HepG2 (cell line): Measurements from ENCODE around the gene UBE2O. TPM values are rescaled to one million over a fixed set of nuclear protein-coding genes. Genes with fewer than 3 reads are reported as not detected.

Experiments used
- FOXM1 ChIP-seq: sonication (generic); formaldehyde crosslinking; IDR thresholded peaks from 2 replicates; pipeline ENCODE4 v1.5.0; 2020; ENCODE audit warnings: missing genetic modification reagents
- MTF2 ChIP-seq: sonication (generic); formaldehyde crosslinking; IDR thresholded peaks from 2 replicates; pipeline ENCODE4 v1.5.0; 2020; ENCODE audit warnings: missing genetic modification reagents, borderline replicate concordance
- MYNN ChIP-seq: sonication (generic); formaldehyde crosslinking; IDR thresholded peaks from 2 replicates; pipeline ENCODE4 v1.4.0; 2020; ENCODE audit warnings: mild to moderate bottlenecking, low read depth, missing genetic modification reagents
- NFE2L1 ChIP-seq: sonication (generic); formaldehyde crosslinking; IDR thresholded peaks from 2 replicates; pipeline ENCODE4 v1.4.0; 2020; ENCODE audit warnings: missing genetic modification reagents, mild to moderate bottlenecking, borderline replicate concordance
- PRDM10 ChIP-seq: sonication (generic); formaldehyde crosslinking; IDR thresholded peaks from 2 replicates; pipeline ENCODE4 v1.4.0; 2020; ENCODE audit warnings: low read depth, missing genetic modification reagents
- SUZ12 ChIP-seq: fragments of 150-350 bp; IDR thresholded peaks from 2 replicates; pipeline ENCODE4 v1.6.1; 2014; ENCODE audit warnings: low read depth, low read length
- TAF1 ChIP-seq: sonication (generic); formaldehyde crosslinking; IDR thresholded peaks from 2 replicates; pipeline ENCODE4 v1.4.0; 2020; ENCODE audit warnings: missing genetic modification reagents
- ZBTB8A ChIP-seq: sonication (generic); formaldehyde crosslinking; IDR thresholded peaks from 2 replicates; pipeline ENCODE4 v1.4.0; 2020; ENCODE audit warnings: mild to moderate bottlenecking, low read depth, missing genetic modification reagents, borderline replicate concordance
- ZC3H13 ChIP-seq: sonication (generic); formaldehyde crosslinking; IDR thresholded peaks from 2 replicates; pipeline ENCODE4 v1.8.1; 2023; ENCODE audit warnings: mild to moderate bottlenecking, missing genetic modification reagents, moderate library complexity
- ZNF12 ChIP-seq: sonication (generic); formaldehyde crosslinking; IDR thresholded peaks from 2 replicates; pipeline ENCODE4 v1.5.0; 2020; ENCODE audit warnings: missing genetic modification reagents
- ZNF256 ChIP-seq: sonication (generic); formaldehyde crosslinking; conservative IDR thresholded peaks from 2 replicates; pipeline ENCODE4 v1.4.0; 2020; ENCODE audit warnings: missing genetic modification reagents
- ZNF383 ChIP-seq: sonication (generic); formaldehyde crosslinking; IDR thresholded peaks from 2 replicates; pipeline ENCODE4 v1.4.0; 2020; ENCODE audit warnings: missing genetic modification reagents, mild to moderate bottlenecking, borderline replicate concordance
- ZNF441 ChIP-seq: sonication (generic); formaldehyde crosslinking; IDR thresholded peaks from 2 replicates; pipeline ENCODE4 v1.7.0; 2021; ENCODE audit warnings: missing genetic modification reagents, borderline replicate concordance
- ZNF547 ChIP-seq: sonication (generic); formaldehyde crosslinking; IDR thresholded peaks from 2 replicates; pipeline ENCODE4 v1.5.1; 2020; ENCODE audit warnings: mild to moderate bottlenecking, missing genetic modification reagents
- ZNF746 ChIP-seq: sonication (generic); formaldehyde crosslinking; IDR thresholded peaks from 2 replicates; pipeline ENCODE4 v1.8.0; 2022; ENCODE audit warnings: mild to moderate bottlenecking, missing genetic modification reagents
- ZNF839 ChIP-seq: sonication (generic); formaldehyde crosslinking; IDR thresholded peaks from 2 replicates; pipeline ENCODE4 v1.4.0; 2020; ENCODE audit warnings: missing genetic modification reagents, mild to moderate bottlenecking, borderline replicate concordance
- polyA plus RNA-seq, 8 experiments: library from polyadenylated mRNA; depleted of rRNA in 3 of 8; stranded (reverse) in 7 of 8; unstranded in 1 of 8; fragments of >200 nt; fragmentation: Illumina TruSeq in 4 of 8; extraction: Trizol in 4 of 8; gene quantifications; 2 replicates each; pipeline versions ENCODE4 v1.2.1 to v1.2.3, GENCODE V29; 2011 to 2016; ENCODE audit warnings: low read depth in 4 of 8, missing spikeins in 1 of 8, mixed read lengths in 1 of 8; ENCODE audit not compliant: insufficient read depth in 1 of 8
- total RNA-seq, 5 experiments: library from RNA; depleted of rRNA; stranded (reverse); fragments of >200 nt; fragmentation: Illumina TruSeq; extraction: Trizol; gene quantifications; 2 replicates each; pipeline ENCODE4 v1.2.3, GENCODE V29; 2016; ENCODE audit warnings: low read depth in 1 of 5
- TF ChIP-seq, protein P1 (sequence below): sonication (generic); formaldehyde crosslinking; IDR thresholded peaks from 2 replicates; pipeline ENCODE4 v1.5.0; 2020; ENCODE audit warnings: mild to moderate bottlenecking, missing genetic modification reagents, borderline replicate concordance

The UBE2O gene
- total and polyA plus RNA-seq, 2 of the 13 experiments (the other 11 are each of a cell fraction or from before 2014, with no cell fraction given): 21.5 to 23.5 TPM

GRCh38 chr17:76382803-76383545 is 70.0 kb downstream of the UBE2O start (continued):
- TF ChIP-seq, protein P1, sequence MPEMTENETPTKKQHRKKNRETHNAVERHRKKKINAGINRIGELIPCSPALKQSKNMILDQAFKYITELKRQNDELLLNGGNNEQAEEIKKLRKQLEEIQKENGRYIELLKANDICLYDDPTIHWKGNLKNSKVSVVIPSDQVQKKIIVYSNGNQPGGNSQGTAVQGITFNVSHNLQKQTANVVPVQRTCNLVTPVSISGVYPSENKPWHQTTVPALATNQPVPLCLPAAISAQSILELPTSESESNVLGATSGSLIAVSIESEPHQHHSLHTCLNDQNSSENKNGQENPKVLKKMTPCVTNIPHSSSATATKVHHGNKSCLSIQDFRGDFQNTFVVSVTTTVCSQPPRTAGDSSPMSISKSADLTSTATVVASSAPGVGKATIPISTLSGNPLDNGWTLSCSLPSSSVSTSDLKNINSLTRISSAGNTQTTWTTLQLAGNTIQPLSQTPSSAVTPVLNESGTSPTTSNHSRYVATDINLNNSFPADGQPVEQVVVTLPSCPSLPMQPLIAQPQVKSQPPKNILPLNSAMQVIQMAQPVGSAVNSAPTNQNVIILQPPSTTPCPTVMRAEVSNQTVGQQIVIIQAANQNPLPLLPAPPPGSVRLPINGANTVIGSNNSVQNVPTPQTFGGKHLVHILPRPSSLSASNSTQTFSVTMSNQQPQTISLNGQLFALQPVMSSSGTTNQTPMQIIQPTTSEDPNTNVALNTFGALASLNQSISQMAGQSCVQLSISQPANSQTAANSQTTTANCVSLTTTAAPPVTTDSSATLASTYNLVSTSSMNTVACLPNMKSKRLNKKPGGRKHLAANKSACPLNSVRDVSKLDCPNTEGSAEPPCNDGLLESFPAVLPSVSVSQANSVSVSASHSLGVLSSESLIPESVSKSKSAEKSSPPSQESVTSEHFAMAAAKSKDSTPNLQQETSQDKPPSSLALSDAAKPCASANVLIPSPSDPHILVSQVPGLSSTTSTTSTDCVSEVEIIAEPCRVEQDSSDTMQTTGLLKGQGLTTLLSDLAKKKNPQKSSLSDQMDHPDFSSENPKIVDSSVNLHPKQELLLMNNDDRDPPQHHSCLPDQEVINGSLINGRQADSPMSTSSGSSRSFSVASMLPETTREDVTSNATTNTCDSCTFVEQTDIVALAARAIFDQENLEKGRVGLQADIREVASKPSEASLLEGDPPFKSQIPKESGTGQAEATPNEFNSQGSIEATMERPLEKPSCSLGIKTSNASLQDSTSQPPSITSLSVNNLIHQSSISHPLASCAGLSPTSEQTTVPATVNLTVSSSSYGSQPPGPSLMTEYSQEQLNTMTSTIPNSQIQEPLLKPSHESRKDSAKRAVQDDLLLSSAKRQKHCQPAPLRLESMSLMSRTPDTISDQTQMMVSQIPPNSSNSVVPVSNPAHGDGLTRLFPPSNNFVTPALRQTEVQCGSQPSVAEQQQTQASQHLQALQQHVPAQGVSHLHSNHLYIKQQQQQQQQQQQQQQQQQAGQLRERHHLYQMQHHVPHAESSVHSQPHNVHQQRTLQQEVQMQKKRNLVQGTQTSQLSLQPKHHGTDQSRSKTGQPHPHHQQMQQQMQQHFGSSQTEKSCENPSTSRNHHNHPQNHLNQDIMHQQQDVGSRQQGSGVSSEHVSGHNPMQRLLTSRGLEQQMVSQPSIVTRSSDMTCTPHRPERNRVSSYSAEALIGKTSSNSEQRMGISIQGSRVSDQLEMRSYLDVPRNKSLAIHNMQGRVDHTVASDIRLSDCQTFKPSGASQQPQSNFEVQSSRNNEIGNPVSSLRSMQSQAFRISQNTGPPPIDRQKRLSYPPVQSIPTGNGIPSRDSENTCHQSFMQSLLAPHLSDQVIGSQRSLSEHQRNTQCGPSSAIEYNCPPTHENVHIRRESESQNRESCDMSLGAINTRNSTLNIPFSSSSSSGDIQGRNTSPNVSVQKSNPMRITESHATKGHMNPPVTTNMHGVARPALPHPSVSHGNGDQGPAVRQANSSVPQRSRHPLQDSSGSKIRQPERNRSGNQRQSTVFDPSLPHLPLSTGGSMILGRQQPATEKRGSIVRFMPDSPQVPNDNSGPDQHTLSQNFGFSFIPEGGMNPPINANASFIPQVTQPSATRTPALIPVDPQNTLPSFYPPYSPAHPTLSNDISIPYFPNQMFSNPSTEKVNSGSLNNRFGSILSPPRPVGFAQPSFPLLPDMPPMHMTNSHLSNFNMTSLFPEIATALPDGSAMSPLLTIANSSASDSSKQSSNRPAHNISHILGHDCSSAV (CRISPR knock-in tag): no peak
- TF ChIP-seq ZNF547: no peak; the same call in 1 of the 2 replicates
- TF ChIP-seq NFE2L1: no peak
- TF ChIP-seq TAF1 (CRISPR knock-in tag): peak; percentile 69; the same call in 1 of the 2 replicates
- TF ChIP-seq PRDM10: 0 out of 2 replicates have a peak, but pooled peaks have one; percentile 28
- TF ChIP-seq ZC3H13: peak; percentile 83
- TF ChIP-seq MYNN (CRISPR knock-in tag): no peak
- peak; percentile 26; the same call in 1 of the 2 replicates for TF ChIP-seq FOXM1 (CRISPR knock-in tag)
- no peak for TF ChIP-seq ZNF256
- peak; percentile 92 for TF ChIP-seq MTF2 (CRISPR knock-in tag)
- TF ChIP-seq ZBTB8A (CRISPR knock-in tag): no peak
- peak; percentile 61 for TF ChIP-seq ZNF441 (CRISPR knock-in tag)
- TF ChIP-seq SUZ12: no peak
- no peak for TF ChIP-seq ZNF839 (CRISPR knock-in tag)
- peak; percentile 56; the same call in 1 of the 2 replicates for TF ChIP-seq ZNF12
- TF ChIP-seq ZNF746 (CRISPR knock-in tag): no peak; the same call in 1 of the 2 replicates
- no peak for TF ChIP-seq ZNF383 (CRISPR knock-in tag)
